HG03039 (cell line): ENCODE results near the gene PCDHGC5.

Experiments
- ATAC-seq: cut with Tn5 transposase; IDR thresholded peaks from one replicate; pipeline ENCODE4 v1.9.1; 2021; ENCODE audit warnings: mild to moderate bottlenecking, moderate library complexity; ENCODE audit not compliant: unreplicated experiment

PCDHGC5 gene

GRCh38 chr5:141512390-141512910, 23.6 kb downstream of the PCDHGC5 start:
- ATAC-seq = no peak

- ATAC-seq = no peak
Measured at GRCh38 chr5:141512911-141513626, 24.2 kb downstream of the PCDHGC5 start.

- ATAC-seq = peak; percentile 24
Measured at GRCh38 chr5:141513627-141514329, 24.9 kb downstream of the PCDHGC5 start.

- peak; percentile 25 for ATAC-seq
Measured at GRCh38 chr5:141514330-141515133, 25.7 kb downstream of the PCDHGC5 start.

GRCh38 chr5:141515141-141515540, 26.3 kb downstream of the PCDHGC5 start:
- no peak for ATAC-seq

- no peak for ATAC-seq
Measured at GRCh38 chr5:141515946-141516671, 27.2 kb downstream of the PCDHGC5 start.

GRCh38 chr5:141516672-141517025, 27.8 kb downstream of the PCDHGC5 start:
- no peak for ATAC-seq

- no peak for ATAC-seq
Measured at GRCh38 chr5:141517312-141517711, 28.4 kb downstream of the PCDHGC5 start.

GRCh38 chr5:141517880-141518617, 29.2 kb downstream of the PCDHGC5 start:
- ATAC-seq = no peak

- ATAC-seq = no peak
Measured at GRCh38 chr5:141518618-141519015, 29.7 kb downstream of the PCDHGC5 start.

- no peak for ATAC-seq
Measured at GRCh38 chr5:141519605-141520565, 31.0 kb downstream of the PCDHGC5 start.

GRCh38 chr5:141521244-141521781, 32.4 kb downstream of the PCDHGC5 start:
- no peak for ATAC-seq

GRCh38 chr5:141522301-141522700, 33.4 kb downstream of the PCDHGC5 start:
- ATAC-seq = no peak

- ATAC-seq = no peak
Measured at GRCh38 chr5:141523991-141524390, 35.1 kb downstream of the PCDHGC5 start.

GRCh38 chr5:141524604-141525597, 36.0 kb downstream of the PCDHGC5 start:
- ATAC-seq = peak; percentile 60

- ATAC-seq = no peak
Measured at GRCh38 chr5:141525653-141526052, 36.8 kb downstream of the PCDHGC5 start.

- no peak for ATAC-seq
Measured at GRCh38 chr5:141527426-141527825, 38.5 kb downstream of the PCDHGC5 start.
